Astrocyte of the cerebellum (primary cell): Measurements from ENCODE around the gene PPY.

Experiments used
- DNase-seq: peaks from one replicate; pipeline ENCODE4 v3.0.0-alpha.2; 2011; ENCODE audit warnings: low read depth
- H3K4me3 ChIP-seq: 2 replicates; pipeline ENCODE4 v1.5.1; 2011; ENCODE audit warnings: mild to moderate bottlenecking, low read depth, low read length, moderate library complexity
- CTCF ChIP-seq: IDR thresholded peaks from 2 replicates; pipeline ENCODE4 v1.5.1; 2012; ENCODE audit warnings: low read length, low read depth, moderate library complexity, mild to moderate bottlenecking; ENCODE audit errors: missing control alignments
- in situ Hi-C: cut with HindIII; loops from 2 replicates; pipeline ENCODE4 v1.10.0; 2017; ENCODE audit warnings: low sequenced_read_pairs

PPY gene

GRCh38 chr17:43952724-43953666 is 10.7 kb upstream of the PPY start:
- no peak for DNase-seq
- in situ Hi-C loops = no loop called here
- TF ChIP-seq CTCF = no peak
- H3K4me3 ChIP-seq = no peak overlapping the region

GRCh38 chr17:43952351-43952723 is 10.1 kb upstream of the PPY start:
- no peak for TF ChIP-seq CTCF
- H3K4me3 ChIP-seq = no peak overlapping the region
- no peak for DNase-seq
- in situ Hi-C loops = no loop called here

GRCh38 chr17:43951750-43952149 is 9.5 kb upstream of the PPY start:
- no peak overlapping the region for H3K4me3 ChIP-seq
- no peak for DNase-seq
- TF ChIP-seq CTCF = no peak
- in situ Hi-C loops = no loop called here

GRCh38 chr17:43950554-43950953 is 8.3 kb upstream of the PPY start:
- no peak for DNase-seq
- no peak for TF ChIP-seq CTCF
- in situ Hi-C loops = no loop called here
- H3K4me3 ChIP-seq = no peak overlapping the region

GRCh38 chr17:43949781-43950180 is 7.5 kb upstream of the PPY start:
- in situ Hi-C loops = no loop called here
- TF ChIP-seq CTCF = no peak
- DNase-seq = no peak
- no peak overlapping the region for H3K4me3 ChIP-seq

GRCh38 chr17:43946781-43947180 is 4.5 kb upstream of the PPY start:
- no peak for TF ChIP-seq CTCF
- DNase-seq = no peak
- in situ Hi-C loops = no loop called here
- no peak overlapping the region for H3K4me3 ChIP-seq
